H1 (cell line): ENCODE data around the gene ABCF2. TPM values are rescaled to one million over a fixed set of nuclear protein-coding genes. Genes with fewer than 3 reads are reported as not detected.

Experiments used
- CTCF ChIA-PET: fragments of 300-600 bp; sonication (Branson Sonifier 250); formaldehyde crosslinking; loops from one replicate; lab custom pipeline; 2021; ENCODE audit not compliant: partially characterized antibody; lab: Charles Lee
- POLR2A ChIA-PET: fragments of 300-600 bp; sonication (Branson Sonifier 250); formaldehyde crosslinking; loops from one replicate; lab custom pipeline; 2021; ENCODE audit warnings: inconsistent platforms; ENCODE audit not compliant: partially characterized antibody; lab: Charles Lee
- DNase-seq, 2 experiments: peaks; one replicate each; pipeline versions ENCODE4 v3.0.0 to v3.0.0-alpha.2; 2010 to 2022; ENCODE audit warnings: low spot score in 2 of 2, low read depth in 1 of 2, mixed read lengths in 1 of 2
- FAIRE-seq: peaks from 2 replicates; lab custom pipeline; 2011; peaks lifted over from hg19 to GRCh38; lab: Jason Lieb, UNC
- H2AFZ ChIP-seq: 2 replicates; pipeline ENCODE4 v1.8.1; 2012; ENCODE audit warnings: low read length, inconsistent platforms
- H2AK5ac ChIP-seq: 2 replicates; pipeline ENCODE4 v1.6.1; 2013; ENCODE audit warnings: low read depth, low read length
- H2BK120ac ChIP-seq: replicated peaks from 2 replicates; pipeline ENCODE3; 2013; ENCODE audit warnings: low read depth, low read length, inconsistent platforms
- H2BK12ac ChIP-seq: 2 replicates; pipeline ENCODE4 v1.6.1; 2013; ENCODE audit warnings: low read depth, low read length
- H2BK15ac ChIP-seq: 2 replicates; pipeline ENCODE4 v1.6.1; 2013; ENCODE audit warnings: low read length
- H2BK20ac ChIP-seq: 2 replicates; pipeline ENCODE4 v1.6.1; 2013; ENCODE audit warnings: low read length
- H2BK5ac ChIP-seq: 2 replicates; pipeline ENCODE4 v1.6.1; 2013; ENCODE audit warnings: low read depth, low read length
- H3K14ac ChIP-seq: 2 replicates; pipeline ENCODE4 v1.6.1; 2013; ENCODE audit warnings: inconsistent platforms; ENCODE audit not compliant: insufficient read length
- H3K18ac ChIP-seq: 2 replicates; pipeline ENCODE4 v1.6.1; 2013; ENCODE audit warnings: low read length; ENCODE audit errors: extremely low read depth
- H3K23ac ChIP-seq: 2 replicates; pipeline ENCODE4 v1.6.1; 2013; ENCODE audit warnings: inconsistent platforms; ENCODE audit not compliant: insufficient read length
- H3K23me2 ChIP-seq: 2 replicates; pipeline ENCODE4 v1.6.1; 2013; ENCODE audit warnings: low read depth, low read length
- H3K27ac ChIP-seq: 2 replicates; pipeline ENCODE4 v1.6.1; 2011; ENCODE audit warnings: low read depth, low read length, inconsistent platforms
- H3K27me3 ChIP-seq, 4 experiments: replicated peaks in 1 of 4; 1 replicate in 1 of 4; 2 replicates in 3 of 4; pipeline versions ENCODE4 v1.6.1 to v1.8.1; 2011 to 2013; ENCODE audit warnings: low read length in 3 of 4, mild to moderate bottlenecking in 3 of 4, inconsistent platforms in 2 of 4, mixed read lengths in 2 of 4, moderate library complexity in 1 of 4; ENCODE audit not compliant: control insufficient read depth in 3 of 4, insufficient read depth in 3 of 4; ENCODE audit errors: extremely low read depth in 1 of 4
- H3K36me3 ChIP-seq, 4 experiments: 2 replicates each; pipeline versions ENCODE4 v1.6.1 to v1.8.1; 2011 to 2013; ENCODE audit warnings: mild to moderate bottlenecking in 4 of 4, low read length in 3 of 4, moderate library complexity in 2 of 4, control low read depth in 1 of 4, inconsistent platforms in 1 of 4; ENCODE audit not compliant: insufficient read depth in 4 of 4, control insufficient read depth in 2 of 4
- H3K4ac ChIP-seq: replicated peaks from 2 replicates; pipeline ENCODE3; 2013; ENCODE audit warnings: low read length, low read depth, mixed read lengths, inconsistent platforms; ENCODE audit not compliant: insufficient read length
- H3K4me1 ChIP-seq, 4 experiments: replicated peaks in 1 of 4; 1 replicate in 1 of 4; 2 replicates in 3 of 4; pipeline versions ENCODE4 v1.6.1 to v1.8.1; 2011 to 2013; ENCODE audit warnings: low read length in 3 of 4, inconsistent platforms in 2 of 4, mixed read lengths in 1 of 4; ENCODE audit not compliant: insufficient read depth in 4 of 4, control insufficient read depth in 3 of 4
- H3K4me2 ChIP-seq, 2 experiments: 2 replicates each; pipeline versions ENCODE4 v1.6.1 to v1.8.1; 2011 to 2013; ENCODE audit warnings: low read depth in 2 of 2, low read length in 2 of 2, control low read depth in 1 of 2, inconsistent platforms in 1 of 2, mild to moderate bottlenecking in 1 of 2; ENCODE audit not compliant: insufficient read depth in 1 of 2
- H3K4me3 ChIP-seq, 4 experiments: fragments of 200-600, 300-600 bp in 1 of 4; sonication (generic), shearing (Covaris generic), sonication (Bioruptor Twin) in 1 of 4; 2 replicates each; pipeline versions ENCODE4 v1.5.1 to v1.8.1; 2011 to 2016; ENCODE audit warnings: low read length in 4 of 4, low read depth in 3 of 4, control low read depth in 2 of 4, inconsistent platforms in 2 of 4, mild to moderate bottlenecking in 2 of 4, mixed read lengths in 1 of 4, moderate library complexity in 1 of 4; ENCODE audit not compliant: insufficient read depth in 2 of 4; ENCODE audit errors: extremely low read depth in 1 of 4
- H3K56ac ChIP-seq: replicated peaks from 2 replicates; pipeline ENCODE3; 2013; ENCODE audit warnings: low read depth, mild to moderate bottlenecking, mixed read lengths, low read length, inconsistent platforms; ENCODE audit not compliant: insufficient read length
- H3K79me1 ChIP-seq: 2 replicates; pipeline ENCODE4 v1.6.1; 2013; ENCODE audit warnings: low read depth, low read length, control low read depth
- H3K79me2 ChIP-seq, 2 experiments: 2 replicates each; pipeline versions ENCODE4 v1.6.1 to v1.8.1; 2012 to 2013; ENCODE audit warnings: low read length in 2 of 2, mild to moderate bottlenecking in 2 of 2, inconsistent platforms in 1 of 2; ENCODE audit not compliant: insufficient read depth in 2 of 2, control insufficient read depth in 1 of 2
- H3K9ac ChIP-seq, 4 experiments: replicated peaks in 1 of 4; 1 replicate in 1 of 4; 2 replicates in 3 of 4; pipeline versions ENCODE4 v1.6.1 to v1.8.1; 2011 to 2013; ENCODE audit warnings: low read depth in 3 of 4, low read length in 3 of 4, control low read depth in 2 of 4, mild to moderate bottlenecking in 2 of 4, moderate library complexity in 2 of 4, inconsistent platforms in 1 of 4; ENCODE audit errors: extremely low read depth in 1 of 4
- H3K9me3 ChIP-seq, 2 experiments: 2 replicates each; pipeline versions ENCODE4 v1.6.1 to v1.8.1; 2012 to 2013; ENCODE audit warnings: mild to moderate bottlenecking in 2 of 2, moderate library complexity in 2 of 2, control low read depth in 1 of 2, inconsistent platforms in 1 of 2, low read depth in 1 of 2, low read length in 1 of 2, mixed read lengths in 1 of 2; ENCODE audit not compliant: insufficient read depth in 2 of 2
- H4K20me1 ChIP-seq, 2 experiments: replicated peaks in 1 of 2; 2 replicates each; pipeline versions ENCODE3 to v1.8.1; 2011 to 2013; ENCODE audit warnings: inconsistent platforms in 2 of 2, low read length in 2 of 2, mild to moderate bottlenecking in 1 of 2; ENCODE audit not compliant: insufficient read depth in 2 of 2, control insufficient read depth in 1 of 2
- H4K5ac ChIP-seq: 2 replicates; pipeline ENCODE4 v1.6.1; 2013; ENCODE audit warnings: low read length, low read depth, mixed read lengths, inconsistent platforms; ENCODE audit not compliant: insufficient read length
- H4K8ac ChIP-seq: 2 replicates; pipeline ENCODE4 v1.8.0; 2013; ENCODE audit warnings: mild to moderate bottlenecking, moderate library complexity, low read length, inconsistent platforms; ENCODE audit not compliant: insufficient read depth; ENCODE audit errors: extremely low read depth
- H4K91ac ChIP-seq: replicated peaks from 2 replicates; pipeline ENCODE3; 2013; ENCODE audit warnings: low read length, mixed read lengths, inconsistent platforms; ENCODE audit not compliant: insufficient read length
- CREB1 ChIP-seq: IDR thresholded peaks from 2 replicates; pipeline ENCODE4 v1.6.1; 2012; ENCODE audit warnings: inconsistent platforms
- HDAC2 ChIP-seq, 2 experiments: fragments of 300-600 bp in 1 of 2; sonication (generic) in 1 of 2; IDR thresholded peaks; 2 replicates each; pipeline ENCODE4 v1.6.1; 2011 to 2012; ENCODE audit warnings: low read depth in 2 of 2, low read length in 2 of 2, mild to moderate bottlenecking in 2 of 2, moderate library complexity in 2 of 2, borderline replicate concordance in 1 of 2, inconsistent platforms in 1 of 2
- MAFK ChIP-seq: IDR thresholded peaks from 2 replicates; pipeline ENCODE4 v1.6.1; 2012; ENCODE audit warnings: low read depth, mild to moderate bottlenecking, improper control_type of control experiment, low read length
- NANOG ChIP-seq: IDR thresholded peaks from 2 replicates; pipeline ENCODE4 v1.6.1; 2011; ENCODE audit warnings: low read length, low read depth, mild to moderate bottlenecking, inconsistent platforms; ENCODE audit not compliant: insufficient read depth, poor library complexity, severe bottlenecking
- RXRA ChIP-seq: IDR thresholded peaks from 2 replicates; pipeline ENCODE4 v1.6.1; 2011; ENCODE audit warnings: low read depth, mild to moderate bottlenecking, low read length, moderate library complexity; ENCODE audit not compliant: insufficient read depth
- SAP30 ChIP-seq: fragments of 300-600 bp; sonication (generic); IDR thresholded peaks from 2 replicates; pipeline ENCODE4 v1.7.1; 2012; ENCODE audit warnings: low read length, moderate library complexity, mild to moderate bottlenecking, inconsistent platforms; ENCODE audit not compliant: insufficient read depth, insufficient replicate concordance
- SP2 ChIP-seq: IDR thresholded peaks from 2 replicates; pipeline ENCODE4 v1.6.1; 2012; ENCODE audit warnings: mild to moderate bottlenecking, low read length, inconsistent platforms
- ZNF274 ChIP-seq: IDR thresholded peaks from 2 replicates; pipeline ENCODE4 v1.7.0; 2012; ENCODE audit warnings: low read length, borderline replicate concordance; ENCODE audit errors: extremely low read depth
- WGBS, 2 experiments: shearing (Covaris generic) in 1 of 2; methylation state at CpG; one replicate each; pipeline versions ENCODE4 v1.1.6 to v1.1.7; 2013 to 2015; ENCODE audit warnings: low lambda C conversion rate in 2 of 2, mixed read lengths in 2 of 2, inconsistent platforms in 1 of 2, low coverage in 1 of 2, missing lambda C conversion rate in 1 of 2; ENCODE audit not compliant: insufficient replicate concordance in 2 of 2, insufficient coverage in 1 of 2, insufficient read length in 1 of 2; ENCODE audit errors: extremely low coverage in 1 of 2, missing lambda C conversion rate in 1 of 2; 5-methylcytosine and 5-hydroxymethylcytosine counted together
- polyA plus RNA-seq, 7 experiments: library from polyadenylated mRNA; depleted of rRNA in 3 of 7; stranded (reverse) in 5 of 7; unstranded in 2 of 7; fragments of >200 nt in 5 of 7; fragments of 200-250 nt in 2 of 7; gene quantifications; 1 replicate in 5 of 7; 2 replicates in 1 of 7; 4 replicates in 1 of 7; pipeline versions ENCODE4 v1.2.1 to v1.2.3, GENCODE V29; 2011 to 2013; ENCODE audit warnings: missing spikeins in 2 of 7, mixed read lengths in 2 of 7
- total RNA-seq: library from RNA; stranded (reverse); fragmentation: NEBNext Ultra II Directional; extraction: Animal tissue kit (Norgen Biotek cat#: 25700); gene quantifications from 2 replicates; pipeline ENCODE4 v1.2.1, GENCODE V29; 2021
- TF ChIP-seq, protein P1 (sequence below): IDR thresholded peaks from 2 replicates; pipeline ENCODE4 v1.6.1; 2011; ENCODE audit warnings: low read length, improper control_type of control experiment

ABCF2 gene
- total and polyA plus RNA-seq, 2 of the 8 experiments (the other 6 are each of a cell fraction or from before 2014, with no cell fraction given), result 28.0 to 55.0 TPM

- no peak overlapping the region for H2BK120ac ChIP-seq
- DNase-seq, result no peak
- H2BK15ac ChIP-seq, result no peak overlapping the region
- no peak for FAIRE-seq
- no peak overlapping the region for H3K56ac ChIP-seq
- no peak overlapping the region for H3K4me2 ChIP-seq
- H3K9me3 ChIP-seq, result no peaks in the 10 kb centered on the region
- no peak overlapping the region for H4K8ac ChIP-seq
- H3K4me3 ChIP-seq, result no peak overlapping the region
- H3K9ac ChIP-seq, result no peak overlapping the region
- H3K27ac ChIP-seq, result no peak overlapping the region
- peaks cover 2 to 10% (median 3%) of the 10 kb centered on the region in 4 experiments; a peak in 6 of 8 replicates for H3K36me3 ChIP-seq
- H2BK12ac ChIP-seq, result 0 out of 2 replicates have a peak overlapping the region, but pooled peaks have one; percentile 39
- H4K91ac ChIP-seq, result no peak overlapping the region
- no peaks in the 10 kb centered on the region for H3K79me2 ChIP-seq
- H4K5ac ChIP-seq, result no peak overlapping the region
- 98% methylated on average over 9 of the region's 9 CpGs; no CpG with 5 or more reads in 1 of the 2 experiments for WGBS, 2 experiments
- TF ChIP-seq NANOG (no peak), SAP30 (no peak), CREB1 (no peak), RXRA (no peak), HDAC2 (IDR thresholded peaks at IDR 0.05; ENCODE audit: borderline replicate concordance in 1 of 2, low read depth in 2 of 2, low read length in 2 of 2) (no peak), ZNF274 (no peak), SP2 (no peak), MAFK (no peak)
- TF ChIP-seq, protein P1, sequence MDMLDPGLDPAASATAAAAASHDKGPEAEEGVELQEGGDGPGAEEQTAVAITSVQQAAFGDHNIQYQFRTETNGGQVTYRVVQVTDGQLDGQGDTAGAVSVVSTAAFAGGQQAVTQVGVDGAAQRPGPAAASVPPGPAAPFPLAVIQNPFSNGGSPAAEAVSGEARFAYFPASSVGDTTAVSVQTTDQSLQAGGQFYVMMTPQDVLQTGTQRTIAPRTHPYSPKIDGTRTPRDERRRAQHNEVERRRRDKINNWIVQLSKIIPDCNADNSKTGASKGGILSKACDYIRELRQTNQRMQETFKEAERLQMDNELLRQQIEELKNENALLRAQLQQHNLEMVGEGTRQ, result no peak
- no peak overlapping the region for H3K18ac ChIP-seq
- H3K14ac ChIP-seq, result no peak overlapping the region
- peaks cover 0 to 10% of the 10 kb centered on the region in 2 experiments for H4K20me1 ChIP-seq
- no peak overlapping the region for H2BK20ac ChIP-seq
- H2BK5ac ChIP-seq, result no peak overlapping the region
- H2AK5ac ChIP-seq, result no peak overlapping the region
- H3K23me2 ChIP-seq, result peaks cover 8% of the 10 kb centered on the region; the same call in 1 of the 2 replicates
- peaks cover 0 to 28% (median 20%) of the 10 kb centered on the region in 4 experiments; a peak in 6 of 7 replicates for H3K4me1 ChIP-seq
- peaks cover 5% of the 10 kb centered on the region; the same call in 1 of the 2 replicates for H3K79me1 ChIP-seq
- H2AFZ ChIP-seq, result no peak overlapping the region
- peaks cover 3 to 20% (median 18%) of the 10 kb centered on the region in 4 experiments for H3K27me3 ChIP-seq
- CTCF ChIA-PET, result interaction anchor here (1.0 to 5.1 kb wide), 7 partner anchors 7 to 117 kb away, joined by 3 to 71 read pairs (median 20); partner anchors contain the start of genes ABCF2 and CHPF2
- H3K4ac ChIP-seq, result no peak overlapping the region
- POLR2A ChIA-PET, result interaction anchor here (0.7 to 5.7 kb wide), 4 partner anchors 8 to 44 kb away, joined by 3 to 22 read pairs (median 13); partner anchors contain the start of genes ABCF2 and CHPF2
- no peak overlapping the region for H3K23ac ChIP-seq
These were observed 14.7 kb upstream of the ABCF2 start for GRCh38 chr7:151241755-151242096.
